Body of pancreas (tissue), 4 donors: ENCODE results near the gene MUC5B.

Source experiments
- CTCF ChIP-seq, 7 experiments: fragments of 450-650 bp in 4 of 7; fragments of 200-600 bp in 3 of 7; sonication (generic) in 3 of 7; IDR thresholded peaks; one replicate each; pipeline ENCODE4 v1.5.1; 2016 to 2019; ENCODE audit warnings: antibody characterized with exemption in 7 of 7
- POLR2A ChIP-seq, 3 donors: fragments of 450-650 bp; IDR thresholded peaks; one replicate each; pipeline ENCODE4 v1.6.1; 2016; ENCODE audit warnings: antibody characterized with exemption in 3 of 3, mild to moderate bottlenecking in 2 of 3

GRCh38 chr11:1301220-1302000 lies 78.5 kb downstream of the MUC5B start:
- TF ChIP-seq CTCF (IDR thresholded peaks at IDR 0.05) (no peak), POLR2A (IDR thresholded peaks at IDR 0.05) (no peak)
